Chondrocyte (in vitro differentiated cells): ENCODE measurements around the gene CD247. TPM values are rescaled to one million over a fixed set of nuclear protein-coding genes. Genes with fewer than 3 reads are reported as not detected.

Experiments used
- DNase-seq: peaks from one replicate; pipeline ENCODE4 v3.0.0; 2021; ENCODE audit warnings: mixed read lengths, low spot score
- H3K27ac Mint-ChIP-seq: one replicate; pipeline ENCODE4 v1.8.0; 2021; ENCODE audit warnings: mild to moderate bottlenecking, moderate library complexity, mixed read lengths; ENCODE audit not compliant: unreplicated experiment
- H3K27me3 Mint-ChIP-seq: 2 replicates; pipeline ENCODE4 v1.8.0; 2021; ENCODE audit warnings: low read depth, mixed read lengths
- H3K36me3 Mint-ChIP-seq: 2 replicates; pipeline ENCODE4 v1.8.0; 2021; ENCODE audit warnings: low read depth, mixed read lengths
- H3K4me1 Mint-ChIP-seq: 2 replicates; pipeline ENCODE4 v1.8.0; 2021; ENCODE audit warnings: low read depth, mild to moderate bottlenecking, mixed read lengths
- H3K4me3 Mint-ChIP-seq: one replicate; pipeline ENCODE4 v1.8.0; 2021; ENCODE audit warnings: mild to moderate bottlenecking, moderate library complexity, mixed read lengths; ENCODE audit not compliant: unreplicated experiment
- H3K9me3 Mint-ChIP-seq: 2 replicates; pipeline ENCODE4 v1.8.0; 2021; ENCODE audit warnings: low read depth, mixed read lengths
- total RNA-seq: library from RNA; stranded (reverse); gene quantifications from 3 replicates; pipeline ENCODE4 v1.2.1, GENCODE V29; 2021
- TF ChIP-seq, protein P1 (sequence below): fragments of 200-600 bp; sonication (generic); IDR thresholded peaks from 2 replicates; pipeline ENCODE4 v1.5.0; 2021; ENCODE audit warnings: antibody characterized with exemption, mild to moderate bottlenecking, moderate library complexity

CD247 gene
- total RNA-seq, 1 donor from 2014 or later: not detected

DNA sequence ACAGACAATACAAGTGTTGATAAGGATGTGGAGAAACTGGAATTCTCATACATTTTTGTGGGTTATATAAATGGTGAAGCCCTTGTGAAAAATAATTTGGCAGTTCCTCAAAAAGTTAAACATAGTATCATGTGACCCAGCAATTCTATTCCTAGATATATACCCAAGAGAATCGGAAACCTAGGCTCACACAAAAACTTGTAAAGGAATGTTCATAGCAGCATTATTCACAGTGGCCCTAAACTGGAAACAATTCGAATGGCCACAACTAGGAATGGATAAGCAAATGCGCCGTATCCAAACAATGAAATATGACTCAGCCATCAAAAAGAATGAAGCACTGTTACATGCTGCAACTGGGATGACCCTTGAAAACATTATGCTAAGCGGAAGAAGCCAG, 3.9 kb upstream of the CD247 start:
- H3K36me3 Mint-ChIP-seq: peaks cover 8% of the 10 kb centered on the region
- no peaks in the 10 kb centered on the region for H3K4me1 Mint-ChIP-seq
- TF ChIP-seq, protein P1, sequence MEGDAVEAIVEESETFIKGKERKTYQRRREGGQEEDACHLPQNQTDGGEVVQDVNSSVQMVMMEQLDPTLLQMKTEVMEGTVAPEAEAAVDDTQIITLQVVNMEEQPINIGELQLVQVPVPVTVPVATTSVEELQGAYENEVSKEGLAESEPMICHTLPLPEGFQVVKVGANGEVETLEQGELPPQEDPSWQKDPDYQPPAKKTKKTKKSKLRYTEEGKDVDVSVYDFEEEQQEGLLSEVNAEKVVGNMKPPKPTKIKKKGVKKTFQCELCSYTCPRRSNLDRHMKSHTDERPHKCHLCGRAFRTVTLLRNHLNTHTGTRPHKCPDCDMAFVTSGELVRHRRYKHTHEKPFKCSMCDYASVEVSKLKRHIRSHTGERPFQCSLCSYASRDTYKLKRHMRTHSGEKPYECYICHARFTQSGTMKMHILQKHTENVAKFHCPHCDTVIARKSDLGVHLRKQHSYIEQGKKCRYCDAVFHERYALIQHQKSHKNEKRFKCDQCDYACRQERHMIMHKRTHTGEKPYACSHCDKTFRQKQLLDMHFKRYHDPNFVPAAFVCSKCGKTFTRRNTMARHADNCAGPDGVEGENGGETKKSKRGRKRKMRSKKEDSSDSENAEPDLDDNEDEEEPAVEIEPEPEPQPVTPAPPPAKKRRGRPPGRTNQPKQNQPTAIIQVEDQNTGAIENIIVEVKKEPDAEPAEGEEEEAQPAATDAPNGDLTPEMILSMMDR: no peak
- no peak overlapping the region for H3K27ac Mint-ChIP-seq
- H3K27me3 Mint-ChIP-seq: peaks cover 16% of the 10 kb centered on the region
- H3K9me3 Mint-ChIP-seq: peaks cover 28% of the 10 kb centered on the region
- H3K4me3 Mint-ChIP-seq: no peak overlapping the region
- DNase-seq: no peak

DNA sequence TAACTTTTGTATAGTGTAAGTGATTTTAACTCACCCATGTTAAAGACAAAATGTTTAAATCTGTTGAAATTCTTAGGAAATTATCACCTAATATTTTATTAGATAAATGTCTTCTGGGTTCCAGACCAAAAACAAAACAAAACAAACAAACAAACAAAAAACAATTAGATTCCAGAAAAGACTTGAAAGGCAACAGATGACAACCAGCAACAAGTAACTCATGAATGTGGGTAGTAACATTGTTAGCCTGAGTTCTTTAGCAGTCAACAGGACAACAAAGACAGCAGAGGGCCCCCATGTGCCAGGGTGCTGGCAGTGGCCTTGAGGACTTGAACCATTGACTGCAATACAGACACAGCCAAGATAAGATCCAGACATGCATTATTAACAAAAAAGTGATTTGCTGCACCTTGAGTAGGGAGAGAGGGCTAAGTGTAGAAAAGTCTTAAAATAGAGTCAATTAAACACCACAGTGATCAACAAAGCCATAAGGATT, 2.4 kb upstream of the CD247 start:
- Mint-ChIP-seq H3K4me1 (no peaks in the 10 kb centered on the region), H3K36me3 (peaks cover 8% of the 10 kb centered on the region), H3K9me3 (peaks cover 28% of the 10 kb centered on the region), H3K27ac (no peak overlapping the region), H3K4me3 (no peak overlapping the region), H3K27me3 (peaks cover 20% of the 10 kb centered on the region)
- DNase-seq: no peak
- TF ChIP-seq, protein P1: no peak

DNA sequence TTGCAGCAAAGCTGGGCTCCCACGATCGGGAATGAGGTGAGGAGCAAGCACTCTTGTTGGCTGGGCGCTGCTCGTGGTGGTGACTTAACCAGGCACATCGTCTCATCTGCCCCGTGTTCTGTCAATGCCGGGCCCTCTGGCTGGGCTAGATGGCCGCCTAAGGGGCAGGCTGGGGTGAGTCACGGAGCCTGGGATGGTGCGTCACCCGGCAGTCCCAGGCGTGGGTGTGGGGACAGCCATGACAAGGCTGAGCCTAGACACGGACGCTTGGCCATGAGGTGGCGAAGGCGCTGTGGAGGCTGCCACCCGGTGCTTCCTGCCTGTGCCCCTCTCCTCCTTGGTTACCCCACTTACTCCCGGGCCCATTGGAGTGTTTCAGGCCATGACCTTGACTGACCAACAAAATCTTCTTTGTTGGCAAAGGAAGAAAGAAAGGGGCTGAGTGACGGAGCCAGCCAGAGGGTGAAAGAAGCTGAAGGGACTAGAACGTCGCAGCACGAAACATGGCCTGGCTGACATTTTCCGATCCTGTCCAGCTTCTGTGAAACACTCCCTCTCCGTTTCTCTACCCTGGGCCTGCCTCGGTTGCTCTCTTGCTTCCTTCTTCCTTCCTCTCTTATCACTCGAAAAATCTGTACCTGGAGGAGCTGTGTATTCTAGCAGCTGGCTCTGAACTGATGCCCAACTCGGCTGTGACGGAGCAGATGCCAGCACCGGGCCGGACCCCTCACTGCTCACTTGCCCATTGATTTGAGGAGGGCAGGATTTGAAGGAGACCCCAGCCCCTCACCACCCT, 596 bp downstream of the CD247 start:
- Mint-ChIP-seq H3K4me3 (no peak overlapping the region), H3K27ac (no peak overlapping the region), H3K9me3 (peaks cover 12% of the 10 kb centered on the region), H3K27me3 (peaks cover 17% of the 10 kb centered on the region), H3K36me3 (peaks cover 1% of the 10 kb centered on the region), H3K4me1 (no peaks in the 10 kb centered on the region)
- TF ChIP-seq, protein P1: no peak
- DNase-seq: no peak

DNA sequence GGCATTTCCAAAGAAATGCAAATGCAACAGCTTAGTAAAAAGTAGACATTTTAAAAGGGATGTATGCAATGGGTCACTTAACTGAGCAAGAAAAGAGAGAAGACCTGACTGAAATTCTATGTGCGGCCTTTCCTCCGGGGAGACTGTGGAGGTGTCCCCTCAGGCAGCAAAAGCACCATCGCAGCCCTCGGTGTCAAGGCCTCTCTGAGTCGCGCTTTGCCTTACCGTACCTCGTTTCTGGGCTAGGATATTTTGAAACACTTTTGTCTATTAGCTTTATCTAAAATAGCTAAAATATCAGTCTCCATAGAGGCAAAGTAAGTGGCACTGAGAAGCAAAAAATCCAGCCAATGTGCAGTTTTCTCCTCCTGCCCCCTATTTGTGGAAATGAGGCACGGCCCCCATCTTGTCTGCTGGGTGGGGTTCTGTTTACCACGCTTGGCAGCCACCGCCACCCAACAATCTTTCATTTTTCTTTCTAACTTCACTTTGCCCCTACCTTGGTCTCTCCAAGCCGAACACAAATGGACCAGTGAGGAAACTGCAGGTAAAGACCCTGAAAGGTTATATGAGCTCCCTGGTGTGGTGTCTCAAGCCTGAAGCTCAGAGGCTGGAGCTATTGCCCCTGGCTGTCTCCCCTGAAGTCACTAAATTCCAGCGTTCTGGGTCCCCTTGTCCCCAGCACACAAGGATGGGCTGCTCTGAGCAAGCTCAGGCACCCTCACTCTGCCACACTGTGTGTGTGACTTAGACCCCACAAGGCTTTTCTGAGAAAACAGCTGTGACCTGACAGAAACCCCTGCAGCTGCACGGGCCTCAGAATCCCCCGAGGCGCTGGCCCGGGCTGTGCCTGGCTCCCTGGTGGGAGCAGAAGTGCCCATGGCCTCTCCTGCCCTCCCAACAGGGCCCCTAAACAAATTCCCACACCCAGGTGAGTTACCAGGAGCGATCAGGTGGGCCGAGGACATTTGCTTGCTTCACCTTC, 1.6 kb downstream of the CD247 start:
- H3K4me3 Mint-ChIP-seq: no peak overlapping the region
- no peak for DNase-seq
- peaks cover 1% of the 10 kb centered on the region for H3K9me3 Mint-ChIP-seq
- H3K4me1 Mint-ChIP-seq: no peaks in the 10 kb centered on the region
- H3K27ac Mint-ChIP-seq: no peak overlapping the region
- TF ChIP-seq, protein P1: no peak
- no peaks in the 10 kb centered on the region for H3K36me3 Mint-ChIP-seq
- peaks cover 28% of the 10 kb centered on the region for H3K27me3 Mint-ChIP-seq

DNA sequence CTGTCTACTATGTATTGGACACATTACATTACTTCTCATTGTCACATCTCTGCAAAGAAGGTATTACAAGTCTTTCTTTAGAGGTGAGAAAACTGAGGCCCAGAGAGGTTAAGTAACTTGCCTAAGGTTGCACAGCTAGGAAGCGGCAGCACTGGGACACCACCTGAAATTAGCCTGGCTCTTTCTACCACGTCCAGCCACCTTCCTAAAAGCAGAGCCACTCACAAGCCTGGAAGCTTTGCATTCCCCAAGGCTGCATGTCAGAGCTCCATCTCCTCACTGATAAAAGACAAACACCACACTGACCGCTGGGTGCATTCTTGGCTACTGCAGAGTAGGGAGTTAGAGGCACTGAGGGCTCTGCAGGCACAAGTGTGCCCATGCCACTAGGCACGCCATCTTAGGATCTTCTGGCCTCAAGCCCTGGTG, 2.4 kb downstream of the CD247 start:
- Mint-ChIP-seq H3K4me1 (no peaks in the 10 kb centered on the region), H3K4me3 (no peak overlapping the region), H3K36me3 (no peaks in the 10 kb centered on the region), H3K27me3 (peaks cover 33% of the 10 kb centered on the region), H3K27ac (no peak overlapping the region), H3K9me3 (no peaks in the 10 kb centered on the region)
- TF ChIP-seq, protein P1: no peak
- DNase-seq: no peak
